ENCODE results near the gene COL27A1. TPM values are rescaled to one million over a fixed set of nuclear protein-coding genes. Genes with fewer than 3 reads are reported as not detected.

The COL27A1 gene
- total and polyA plus RNA-seq, 9 of the 15 experiments (the other 6 are each of a cell fraction or from before 2014, with no cell fraction given) = 0.07 TPM; not detected in 8

DNA sequence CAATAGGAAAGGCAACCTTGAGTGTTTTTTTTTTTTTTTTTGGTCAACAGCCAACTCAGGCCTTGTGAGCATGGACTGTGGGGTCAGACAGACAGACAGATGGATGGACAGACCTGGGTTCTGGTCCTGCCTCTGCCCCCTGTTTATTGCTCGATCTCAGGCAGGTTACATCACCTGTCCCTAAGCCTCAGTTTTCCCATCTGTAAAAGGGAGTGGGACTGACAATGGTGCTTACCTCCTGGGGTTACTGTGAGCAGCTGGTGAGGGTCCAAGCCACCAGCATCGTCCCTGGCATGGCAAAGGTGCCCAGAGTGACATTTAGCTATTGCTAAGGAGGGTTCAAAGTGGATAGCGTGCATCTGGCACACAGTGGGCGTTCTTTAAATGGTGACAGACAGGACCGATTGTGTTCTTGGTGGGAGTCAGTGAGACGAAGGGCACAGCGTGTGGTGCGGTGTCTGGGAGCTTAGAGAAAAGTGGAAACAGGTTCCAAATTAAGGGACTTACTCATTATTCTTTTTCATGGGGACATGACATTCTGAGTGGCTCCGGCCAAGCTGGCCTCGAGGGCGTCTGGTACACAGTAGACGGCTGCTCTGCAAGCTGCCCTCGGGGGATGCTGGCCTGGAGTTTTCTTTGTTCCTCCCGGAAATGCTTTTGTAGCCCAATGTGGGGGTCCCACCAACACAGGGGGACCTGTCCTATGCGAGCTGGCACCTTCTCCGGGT, 72.1 kb downstream of the COL27A1 start (continued):
- no peak for TF ChIP-seq CTCF (IDR thresholded peaks at IDR 0.05 in 2 of 3, conservative IDR thresholded peaks at IDR 0.05 in 1 of 3; ENCODE audit: insufficient read depth in 2 of 3, low read depth in 1 of 3, low read length in 3 of 3)
- TF ChIP-seq HMG20B (CRISPR knock-in tag; IDR thresholded peaks at IDR 0.05) = no peak

DNA sequence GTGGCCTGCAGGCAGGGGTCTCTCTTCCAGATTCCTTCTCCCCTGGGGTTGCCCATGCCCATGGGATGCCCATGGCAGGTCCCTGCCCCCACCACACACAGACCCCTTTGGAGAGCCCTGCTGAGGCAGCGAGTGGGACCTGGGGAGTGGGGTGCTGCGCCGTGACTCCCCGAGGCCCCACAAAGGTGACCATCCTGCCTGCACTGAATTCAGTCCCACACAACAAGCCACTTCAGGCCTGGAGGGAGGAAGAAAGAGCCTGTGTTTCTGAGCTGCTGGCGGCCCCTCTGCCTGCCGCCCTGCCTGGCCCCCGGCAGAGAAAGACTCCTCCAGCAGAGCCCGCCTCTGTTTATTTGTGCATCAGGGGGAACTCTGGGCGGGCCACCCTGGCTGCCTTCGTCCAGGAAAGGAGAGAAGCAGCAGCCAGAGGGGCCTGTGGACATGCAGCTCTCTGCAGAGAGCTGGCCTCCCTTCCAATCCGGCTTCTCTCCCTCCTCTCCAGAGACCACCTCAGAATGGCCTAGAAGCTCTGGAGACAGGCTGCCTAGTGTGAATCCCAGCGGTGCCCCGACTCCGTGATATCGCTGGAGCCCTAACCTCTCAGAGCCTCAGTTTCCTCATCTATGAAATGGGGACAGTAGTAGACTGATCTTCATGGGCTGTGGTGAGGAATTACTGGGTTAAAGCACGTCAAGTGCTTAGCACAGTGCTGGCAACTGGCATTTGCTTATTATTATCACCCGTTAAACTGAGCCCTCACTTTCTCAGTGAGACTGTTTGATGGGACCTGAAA, 72.9 kb downstream of the COL27A1 start:
- H3K79me2 ChIP-seq (ENCODE audit: control insufficient read depth, insufficient read depth, low read length) = no peaks in the 10 kb centered on the region
- no peak overlapping the region for H3K4me3 ChIP-seq
- no peaks in the 10 kb centered on the region for H3K9me3 ChIP-seq (replicated peaks; ENCODE audit: control insufficient read depth, insufficient read depth, low read depth, low read length)
- FAIRE-seq = no peak
- no peak overlapping the region for H3K9ac ChIP-seq (ENCODE audit: insufficient read depth in 1 of 2, low read depth in 2 of 2, low read length in 2 of 2)
- H3K4me2 ChIP-seq (ENCODE audit: insufficient read depth, low read length) = no peak overlapping the region
- ChIA-PET POLR2A (no interaction called here), CTCF (ENCODE audit: low intra/inter-chr PET ratio) (no interaction called here)
- no peak overlapping the region for H2AFZ ChIP-seq (ENCODE audit: low read depth, low read length)
- BruUV-seq (replicated peaks) = no TSS peak
- H3K4me1 ChIP-seq (replicated peaks in 1 of 2; ENCODE audit: control insufficient read depth in 2 of 2, insufficient read depth in 2 of 2, low read length in 2 of 2) = no peaks in the 10 kb centered on the region
- in situ Hi-C loops (cut with MboI) (no loop called here), intact Hi-C loops (cut with micrococcal nuclease) (no loop called here)
- H3K36me3 ChIP-seq (ENCODE audit: control insufficient read depth, insufficient read depth, low read length) = no peaks in the 10 kb centered on the region
- TF ChIP-seq, protein P1, sequence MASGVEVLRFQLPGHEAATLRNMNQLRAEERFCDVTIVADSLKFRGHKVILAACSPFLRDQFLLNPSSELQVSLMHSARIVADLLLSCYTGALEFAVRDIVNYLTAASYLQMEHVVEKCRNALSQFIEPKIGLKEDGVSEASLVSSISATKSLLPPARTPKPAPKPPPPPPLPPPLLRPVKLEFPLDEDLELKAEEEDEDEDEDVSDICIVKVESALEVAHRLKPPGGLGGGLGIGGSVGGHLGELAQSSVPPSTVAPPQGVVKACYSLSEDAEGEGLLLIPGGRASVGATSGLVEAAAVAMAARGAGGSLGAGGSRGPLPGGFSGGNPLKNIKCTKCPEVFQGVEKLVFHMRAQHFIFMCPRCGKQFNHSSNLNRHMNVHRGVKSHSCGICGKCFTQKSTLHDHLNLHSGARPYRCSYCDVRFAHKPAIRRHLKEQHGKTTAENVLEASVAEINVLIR (CRISPR knock-in tag; IDR thresholded peaks at IDR 0.05) = no peak
- TF ChIP-seq SPI1 (IDR thresholded peaks at IDR 0.05; ENCODE audit: borderline replicate concordance, low read depth, low read length) = no peak
- TF ChIP-seq RBM25 (IDR thresholded peaks at IDR 0.05; ENCODE audit: low read depth, low read length, severe bottlenecking) = peak; percentile 74
- TF ChIP-seq XRCC5 (IDR thresholded peaks at IDR 0.05; ENCODE audit: low read depth, low read length) = no peak
- TF ChIP-seq KDM1A (IDR thresholded peaks at IDR 0.05) = 0 out of 4 replicates have a peak, but pooled peaks of 1 of the 2 experiments have one; percentile 14
- no peak for TF ChIP-seq CTCF (IDR thresholded peaks at IDR 0.05 in 2 of 3, conservative IDR thresholded peaks at IDR 0.05 in 1 of 3; ENCODE audit: insufficient read depth in 2 of 3, low read depth in 1 of 3, low read length in 3 of 3)
- H3K27ac ChIP-seq (ENCODE audit: extremely low read depth, low read depth, low read length) = no peak overlapping the region
- H3K27me3 ChIP-seq (ENCODE audit: control insufficient read depth in 2 of 2, insufficient read depth in 2 of 2, low read length in 2 of 2) = peaks cover 11 to 78% of the 10 kb centered on the region in 2 experiments; a peak in 4 of 5 replicates
- no peak for ATAC-seq
- no peaks in the 10 kb centered on the region for H3K9me1 ChIP-seq (ENCODE audit: control insufficient read depth, insufficient read depth, low read length)
- DNase-seq (ENCODE audit: extremely low read depth in 1 of 4, low spot score in 3 of 4) = no peak
- WGBS (ENCODE audit: insufficient coverage, low coverage, missing lambda C conversion rate) = 2% methylated on average over 15 of the region's 17 CpGs
- H4K20me1 ChIP-seq (replicated peaks; ENCODE audit: control insufficient read depth, insufficient read depth, low read length) = peaks cover 4% of the 10 kb centered on the region; the same call in 1 of the 2 replicates

Data from K562 (cell line).